Caco-2 (cell line): ENCODE data around the gene MC5R. TPM values are rescaled to one million over a fixed set of nuclear protein-coding genes. Genes with fewer than 3 reads are reported as not detected.

Source experiments
- BruUV-seq: library from RNA; stranded (reverse); fragments of 400-500 nt; replicated peaks from 2 replicates; lab custom pipeline; 2021; lab: Mats Ljungman, UMichigan
- CTCF ChIA-PET: fragments of 300-600 bp; sonication (Branson Sonifier 250); formaldehyde crosslinking; loops from one replicate; lab custom pipeline; 2022; ENCODE audit warnings: antibody characterized with exemption; lab: Charles Lee
- POLR2A ChIA-PET: fragments of 300-600 bp; sonication (Branson Sonifier 250); formaldehyde crosslinking; loops from one replicate; lab custom pipeline; 2022; ENCODE audit warnings: antibody characterized with exemption; lab: Charles Lee
- DNase-seq, 2 experiments: peaks; one replicate each; pipeline versions ENCODE4 v3.0.0 to v3.0.0-alpha.2; 2020 to 2022
- H3K27me3 ChIP-seq: replicated peaks from 2 replicates; pipeline ENCODE4 v1.6.0; 2011; ENCODE audit warnings: low read length; ENCODE audit not compliant: control insufficient read depth, insufficient read depth
- H3K36me3 ChIP-seq: 2 replicates; pipeline ENCODE4 v1.5.1; 2011; ENCODE audit warnings: low read length; ENCODE audit not compliant: control insufficient read depth, insufficient read depth
- H3K4me1 ChIP-seq: fragments of 250-450 bp; sonication (Bioruptor Pico); 2 replicates; pipeline ENCODE4 v1.5.1; 2020; ENCODE audit warnings: mild to moderate bottlenecking
- H3K4me3 ChIP-seq: 2 replicates; pipeline ENCODE4 v1.5.1; 2011; ENCODE audit warnings: low read depth, mild to moderate bottlenecking, control low read depth, low read length
- H3K9me3 ChIP-seq: fragments of 250-450 bp; sonication (Bioruptor Pico); 2 replicates; pipeline ENCODE4 v1.5.1; 2020; ENCODE audit warnings: mild to moderate bottlenecking, moderate library complexity
- H3K27ac Mint-ChIP-seq: one replicate; pipeline ENCODE4 v1.8.0; 2022; ENCODE audit warnings: mixed read lengths; ENCODE audit not compliant: unreplicated experiment
- H3K27me3 Mint-ChIP-seq: one replicate; pipeline ENCODE4 v1.8.0; 2022; ENCODE audit warnings: mixed read lengths; ENCODE audit not compliant: insufficient read depth, unreplicated experiment
- H3K36me3 Mint-ChIP-seq: one replicate; pipeline ENCODE4 v1.8.0; 2022; ENCODE audit warnings: mild to moderate bottlenecking, mixed read lengths; ENCODE audit not compliant: insufficient read depth, unreplicated experiment
- H3K4me1 Mint-ChIP-seq: one replicate; pipeline ENCODE4 v1.8.0; 2022; ENCODE audit warnings: low read depth, mixed read lengths; ENCODE audit not compliant: unreplicated experiment
- H3K4me3 Mint-ChIP-seq: one replicate; pipeline ENCODE4 v1.8.0; 2022; ENCODE audit warnings: mild to moderate bottlenecking, moderate library complexity, mixed read lengths; ENCODE audit not compliant: unreplicated experiment
- H3K9me3 Mint-ChIP-seq: one replicate; pipeline ENCODE4 v1.8.0; 2022; ENCODE audit warnings: mixed read lengths; ENCODE audit not compliant: unreplicated experiment
- intact Hi-C: fragments of 100-400 bp; cut with micrococcal nuclease; formaldehyde crosslinking; loops from one replicate; pipeline ENCODE4 v1.10.0; 2022; ENCODE audit not compliant: unreplicated experiment
- total RNA-seq: library from RNA; stranded (reverse); gene quantifications from 2 replicates; pipeline ENCODE4 v1.2.3, GENCODE V29; 2022
- TF ChIP-seq, protein P1 (sequence below), 2 experiments: fragments of 200-600 bp in 1 of 2; IDR thresholded peaks; 1 replicate in 1 of 2; 2 replicates in 1 of 2; pipeline versions ENCODE4 v1.5.1 to v1.8.0; 2011 to 2022; ENCODE audit warnings: antibody characterized with exemption in 1 of 2, control low read depth in 1 of 2, inconsistent platforms in 1 of 2, low read depth in 1 of 2, low read length in 1 of 2, mild to moderate bottlenecking in 1 of 2, moderate library complexity in 1 of 2; ENCODE audit not compliant: insufficient read depth in 1 of 2, severe bottlenecking in 1 of 2, unreplicated experiment in 1 of 2

MC5R gene
- total RNA-seq, 1 experiment from 2014 or later = not detected

DNA sequence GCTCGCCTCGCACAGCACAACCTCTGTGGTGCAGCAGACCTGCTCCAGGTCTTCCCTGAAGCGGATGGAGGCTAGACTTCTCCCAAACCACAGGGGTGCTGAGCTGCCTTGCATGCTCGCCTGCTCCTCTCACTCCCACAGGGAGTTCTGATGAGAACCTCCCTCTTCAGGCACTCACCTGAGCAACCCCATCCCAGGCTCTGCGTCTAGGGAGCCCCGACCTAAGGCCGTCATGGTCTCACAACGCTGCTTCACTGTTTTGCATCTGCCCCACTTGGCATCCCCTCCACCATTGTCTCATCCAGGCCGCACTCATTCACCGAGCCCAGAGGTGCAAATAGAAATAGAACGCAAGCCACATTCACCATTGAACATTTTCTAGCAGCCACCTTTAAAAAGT, 24.6 kb upstream of the MC5R start:
- Histone ChIP-seq H3K4me3 (no peak overlapping the region), H3K27me3 (no peaks in the 10 kb centered on the region), H3K9me3 (no peaks in the 10 kb centered on the region), H3K4me1 (no peaks in the 10 kb centered on the region), H3K36me3 (no peaks in the 10 kb centered on the region)
- intact Hi-C loops = no loop called here
- Mint-ChIP-seq H3K4me1 (peaks cover 2% of the 10 kb centered on the region), H3K4me3 (no peak overlapping the region), H3K9me3 (peaks cover 3% of the 10 kb centered on the region), H3K36me3 (no peaks in the 10 kb centered on the region), H3K27ac (no peak overlapping the region), H3K27me3 (peaks cover 4% of the 10 kb centered on the region)
- CTCF ChIA-PET = no interaction called here
- POLR2A ChIA-PET = no interaction called here
- TF ChIP-seq, protein P1, sequence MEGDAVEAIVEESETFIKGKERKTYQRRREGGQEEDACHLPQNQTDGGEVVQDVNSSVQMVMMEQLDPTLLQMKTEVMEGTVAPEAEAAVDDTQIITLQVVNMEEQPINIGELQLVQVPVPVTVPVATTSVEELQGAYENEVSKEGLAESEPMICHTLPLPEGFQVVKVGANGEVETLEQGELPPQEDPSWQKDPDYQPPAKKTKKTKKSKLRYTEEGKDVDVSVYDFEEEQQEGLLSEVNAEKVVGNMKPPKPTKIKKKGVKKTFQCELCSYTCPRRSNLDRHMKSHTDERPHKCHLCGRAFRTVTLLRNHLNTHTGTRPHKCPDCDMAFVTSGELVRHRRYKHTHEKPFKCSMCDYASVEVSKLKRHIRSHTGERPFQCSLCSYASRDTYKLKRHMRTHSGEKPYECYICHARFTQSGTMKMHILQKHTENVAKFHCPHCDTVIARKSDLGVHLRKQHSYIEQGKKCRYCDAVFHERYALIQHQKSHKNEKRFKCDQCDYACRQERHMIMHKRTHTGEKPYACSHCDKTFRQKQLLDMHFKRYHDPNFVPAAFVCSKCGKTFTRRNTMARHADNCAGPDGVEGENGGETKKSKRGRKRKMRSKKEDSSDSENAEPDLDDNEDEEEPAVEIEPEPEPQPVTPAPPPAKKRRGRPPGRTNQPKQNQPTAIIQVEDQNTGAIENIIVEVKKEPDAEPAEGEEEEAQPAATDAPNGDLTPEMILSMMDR (IDR thresholded peaks at IDR 0.05; ENCODE audit: insufficient read depth in 1 of 2, low read depth in 1 of 2, low read length in 1 of 2, severe bottlenecking in 1 of 2, unreplicated experiment in 1 of 2) = no peak
- BruUV-seq = no TSS peak
- DNase-seq = no peak

DNA sequence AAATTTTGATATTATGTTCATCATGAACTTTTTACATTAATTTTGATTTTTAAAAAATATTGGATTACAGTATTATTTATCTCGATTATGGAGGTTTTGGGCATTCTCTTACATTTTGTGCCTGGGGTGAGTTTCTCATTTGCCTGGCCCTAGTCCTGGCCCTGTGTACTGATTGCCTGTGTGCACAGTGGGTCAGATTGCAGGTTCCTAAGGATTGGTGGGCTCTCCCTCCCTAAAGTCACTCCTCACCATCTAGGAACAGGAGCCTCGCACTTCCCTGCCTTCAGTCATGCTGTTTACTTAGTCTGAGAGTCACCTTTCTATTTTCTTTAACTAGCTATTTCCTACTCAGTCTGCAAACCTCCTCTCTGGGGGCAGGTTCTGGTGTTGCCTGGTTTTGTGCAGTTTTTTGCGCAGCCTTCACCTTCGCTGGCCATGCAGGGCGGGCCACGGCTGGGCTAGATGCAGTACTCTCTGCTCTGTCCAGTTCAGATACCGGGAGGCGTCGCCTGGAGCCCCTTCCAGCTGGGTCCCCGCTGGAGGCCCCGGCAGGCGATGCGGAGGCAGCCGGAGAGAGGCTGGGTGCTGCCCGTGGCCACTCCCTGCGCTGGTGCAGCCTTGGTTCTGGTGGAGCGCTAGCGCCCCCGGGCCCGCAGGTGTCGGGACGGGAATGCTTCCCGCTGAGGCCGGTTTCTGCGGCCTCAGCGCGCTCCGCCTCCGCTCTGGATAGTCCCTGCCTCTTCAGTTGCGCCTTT, 23.3 kb upstream of the MC5R start:
- Histone ChIP-seq H3K4me3 (peak overlapping the region; percentile 27), H3K4me1 (no peaks in the 10 kb centered on the region), H3K36me3 (no peaks in the 10 kb centered on the region), H3K27me3 (no peaks in the 10 kb centered on the region), H3K9me3 (no peaks in the 10 kb centered on the region)
- H3K9me3 Mint-ChIP-seq = peaks cover 16% of the 10 kb centered on the region
- intact Hi-C loops = loop anchor here (1.0 to 10.0 kb wide), 3 partner anchors 176 to 688 kb away; no protein-coding TSS in a partner anchor
- DNase-seq = peak; percentile 78 to 84
- H3K36me3 Mint-ChIP-seq = no peaks in the 10 kb centered on the region
- ChIA-PET CTCF (interaction anchor here (0.7 kb wide), 2 partner anchors 74 to 242 kb away, joined by 3 read pairs; no protein-coding TSS in a partner anchor), POLR2A (no interaction called here)
- peak overlapping the region; percentile 73 for H3K4me3 Mint-ChIP-seq
- no TSS peak for BruUV-seq
- peaks cover 7% of the 10 kb centered on the region for H3K27me3 Mint-ChIP-seq
- TF ChIP-seq, protein P1 (IDR thresholded peaks at IDR 0.05; ENCODE audit: insufficient read depth in 1 of 2, low read depth in 1 of 2, low read length in 1 of 2, severe bottlenecking in 1 of 2, unreplicated experiment in 1 of 2) = peak; percentile 47 to 86
- H3K4me1 Mint-ChIP-seq = peaks cover 11% of the 10 kb centered on the region
- no peak overlapping the region for H3K27ac Mint-ChIP-seq

DNA sequence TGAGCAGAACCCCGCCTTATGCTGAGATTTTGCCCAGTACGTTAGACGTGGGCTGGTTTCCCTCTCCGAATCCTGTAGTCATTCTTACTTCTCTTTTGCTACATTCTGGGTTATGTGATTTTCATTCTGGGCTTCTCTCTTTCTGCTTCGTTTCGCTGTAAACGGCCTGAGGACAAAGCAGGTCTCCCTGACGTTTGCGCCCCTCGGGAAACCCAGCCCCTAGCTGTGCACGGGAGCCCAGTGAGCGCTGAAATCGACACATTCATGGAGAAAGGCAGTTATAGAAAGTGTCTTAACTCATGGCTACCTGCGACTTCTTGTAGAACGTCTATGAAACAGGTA, 22.7 kb upstream of the MC5R start:
- no peaks in the 10 kb centered on the region for H3K27me3 ChIP-seq
- no peaks in the 10 kb centered on the region for H3K4me1 ChIP-seq
- Mint-ChIP-seq H3K9me3 (peaks cover 19% of the 10 kb centered on the region), H3K36me3 (no peaks in the 10 kb centered on the region), H3K27ac (no peak overlapping the region), H3K27me3 (peaks cover 7% of the 10 kb centered on the region), H3K4me3 (peak overlapping the region; percentile 73), H3K4me1 (peaks cover 16% of the 10 kb centered on the region)
- no TSS peak for BruUV-seq
- no peak for DNase-seq
- ChIA-PET POLR2A (no interaction called here), CTCF (interaction anchor here (0.7 kb wide), 1 partner anchor 243 kb away, joined by 3 read pairs; no protein-coding TSS in a partner anchor)
- H3K36me3 ChIP-seq = no peaks in the 10 kb centered on the region
- peak overlapping the region; percentile 27 for H3K4me3 ChIP-seq
- intact Hi-C loops = loop anchor here (1.0 to 10.0 kb wide), 3 partner anchors 176 to 688 kb away; no protein-coding TSS in a partner anchor
- H3K9me3 ChIP-seq = no peaks in the 10 kb centered on the region
- TF ChIP-seq, protein P1 (IDR thresholded peaks at IDR 0.05; ENCODE audit: insufficient read depth in 1 of 2, low read depth in 1 of 2, low read length in 1 of 2, severe bottlenecking in 1 of 2, unreplicated experiment in 1 of 2) = no peak
